Brain microvascular endothelial cell (primary cell): ENCODE data around the gene ASIC5.

Source experiments
- DNase-seq: peaks from one replicate; pipeline ENCODE4 v3.0.0-alpha.2; 2020
- H3K27ac ChIP-seq: fragments of 250-450 bp; sonication (Bioruptor Pico); 2 replicates; pipeline ENCODE4 v1.5.1; 2020; ENCODE audit warnings: mild to moderate bottlenecking, moderate library complexity
- H3K27me3 ChIP-seq: fragments of 250-450 bp; sonication (Bioruptor Pico); replicated peaks from 2 replicates; pipeline ENCODE4 v1.5.1; 2020; ENCODE audit warnings: mild to moderate bottlenecking
- H3K36me3 ChIP-seq: fragments of 250-450 bp; sonication (Bioruptor Pico); replicated peaks from 2 replicates; pipeline ENCODE4 v1.5.1; 2020; ENCODE audit warnings: mild to moderate bottlenecking
- H3K4me3 ChIP-seq: 2 replicates; pipeline ENCODE4 v1.5.1; 2011; ENCODE audit warnings: low read depth, mild to moderate bottlenecking, control low read depth, low read length, moderate library complexity
- in situ Hi-C: cut with HindIII; loops from 2 replicates; pipeline ENCODE4 v1.10.0; 2017; ENCODE audit warnings: low sequenced_read_pairs, low pct_ligation_motif_present
- TF ChIP-seq, protein P1 (sequence below): IDR thresholded peaks from 2 replicates; pipeline ENCODE4 v1.5.1; 2011; ENCODE audit warnings: low read depth, mild to moderate bottlenecking, moderate library complexity, low read length, control low read depth, inconsistent platforms; ENCODE audit errors: missing control alignments

Gene ASIC5

DNA sequence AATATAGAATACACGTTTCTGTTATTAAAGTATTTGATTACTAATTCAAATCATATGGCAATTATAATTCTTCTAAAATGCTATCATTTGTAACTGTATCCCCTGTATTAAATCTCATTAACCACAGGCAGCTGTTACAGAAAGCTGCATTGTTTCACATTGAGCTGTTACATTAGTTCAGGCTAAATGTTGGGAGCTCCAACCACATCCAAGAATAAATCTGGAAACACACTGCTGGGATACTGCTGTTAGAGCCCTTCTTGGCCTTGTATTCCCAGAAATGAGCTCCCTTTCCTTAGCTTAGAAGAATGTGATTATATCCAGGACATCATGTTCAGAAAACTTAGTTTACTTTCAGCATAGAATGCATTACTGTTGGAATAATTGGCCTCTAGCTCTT is 59.1 kb downstream of the ASIC5 start:
- Histone ChIP-seq H3K4me3 (no peak overlapping the region), H3K27ac (no peak overlapping the region), H3K27me3 (no peaks in the 10 kb centered on the region), H3K36me3 (no peaks in the 10 kb centered on the region)
- TF ChIP-seq, protein P1, sequence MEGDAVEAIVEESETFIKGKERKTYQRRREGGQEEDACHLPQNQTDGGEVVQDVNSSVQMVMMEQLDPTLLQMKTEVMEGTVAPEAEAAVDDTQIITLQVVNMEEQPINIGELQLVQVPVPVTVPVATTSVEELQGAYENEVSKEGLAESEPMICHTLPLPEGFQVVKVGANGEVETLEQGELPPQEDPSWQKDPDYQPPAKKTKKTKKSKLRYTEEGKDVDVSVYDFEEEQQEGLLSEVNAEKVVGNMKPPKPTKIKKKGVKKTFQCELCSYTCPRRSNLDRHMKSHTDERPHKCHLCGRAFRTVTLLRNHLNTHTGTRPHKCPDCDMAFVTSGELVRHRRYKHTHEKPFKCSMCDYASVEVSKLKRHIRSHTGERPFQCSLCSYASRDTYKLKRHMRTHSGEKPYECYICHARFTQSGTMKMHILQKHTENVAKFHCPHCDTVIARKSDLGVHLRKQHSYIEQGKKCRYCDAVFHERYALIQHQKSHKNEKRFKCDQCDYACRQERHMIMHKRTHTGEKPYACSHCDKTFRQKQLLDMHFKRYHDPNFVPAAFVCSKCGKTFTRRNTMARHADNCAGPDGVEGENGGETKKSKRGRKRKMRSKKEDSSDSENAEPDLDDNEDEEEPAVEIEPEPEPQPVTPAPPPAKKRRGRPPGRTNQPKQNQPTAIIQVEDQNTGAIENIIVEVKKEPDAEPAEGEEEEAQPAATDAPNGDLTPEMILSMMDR: no peak
- in situ Hi-C loops: loop anchor here (25.0 kb wide), 1 partner anchor 130 kb away; no protein-coding TSS in a partner anchor
- DNase-seq: no peak

DNA sequence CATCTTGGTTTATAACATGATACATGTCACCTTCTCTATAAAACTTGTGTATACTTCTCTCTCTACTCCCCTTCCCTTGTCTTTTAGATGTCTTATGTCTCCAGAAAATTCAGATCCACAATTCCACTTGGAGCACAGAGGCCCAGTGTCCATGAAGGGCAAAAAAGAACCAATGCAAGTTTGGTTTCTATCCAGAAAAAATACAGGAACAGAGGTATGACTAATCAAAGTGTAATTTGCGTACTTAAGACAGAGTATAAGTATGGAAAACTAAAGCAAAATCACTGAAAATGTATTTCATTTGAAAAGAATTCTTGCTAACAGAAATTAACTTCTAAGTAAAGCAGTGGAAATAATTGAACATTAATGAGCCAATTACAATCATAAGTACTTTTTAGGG is 61.1 kb downstream of the ASIC5 start:
- no peak overlapping the region for H3K4me3 ChIP-seq
- in situ Hi-C loops: loop anchor here (25.0 kb wide), 1 partner anchor 132 kb away; no protein-coding TSS in a partner anchor
- H3K27me3 ChIP-seq: no peaks in the 10 kb centered on the region
- H3K36me3 ChIP-seq: no peaks in the 10 kb centered on the region
- peak overlapping the region; percentile 18 for H3K27ac ChIP-seq
- no peak for DNase-seq
- TF ChIP-seq, protein P1: no peak

DNA sequence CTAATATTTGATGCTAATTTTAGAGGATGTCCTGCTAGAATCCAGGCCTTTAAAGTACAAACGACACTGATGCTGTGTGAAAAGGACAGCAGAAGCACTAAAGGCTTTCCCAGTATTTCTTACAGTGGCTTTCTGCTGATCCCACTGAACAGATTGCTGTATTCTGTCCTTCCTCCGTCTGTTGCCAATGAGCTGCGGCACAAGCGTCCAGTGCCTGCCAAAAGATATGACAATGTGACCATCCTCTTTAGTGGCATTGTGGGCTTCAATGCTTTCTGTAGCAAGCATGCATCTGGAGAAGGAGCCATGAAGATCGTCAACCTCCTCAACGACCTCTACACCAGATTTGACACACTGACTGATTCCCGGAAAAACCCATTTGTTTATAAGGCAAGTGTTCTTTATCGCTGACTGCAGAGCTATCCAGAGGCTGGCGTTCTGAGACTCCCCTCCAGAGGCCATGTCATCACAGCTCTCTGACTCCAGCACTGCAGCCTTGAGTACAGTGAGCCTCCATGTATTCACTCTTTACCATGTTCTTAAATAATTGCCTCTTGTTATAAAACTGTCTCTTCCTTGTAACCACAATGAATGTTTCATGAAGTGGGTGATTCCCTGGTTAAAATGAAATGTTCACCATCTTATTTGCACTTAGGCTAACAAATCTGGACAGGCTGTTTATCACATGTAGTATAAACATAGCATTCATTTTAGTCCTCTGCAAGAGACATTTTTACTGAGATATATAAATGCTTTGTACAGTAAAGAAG is 63.7 kb downstream of the ASIC5 start:
- in situ Hi-C loops: loop anchor here (25.0 kb wide), 1 partner anchor 135 kb away; no protein-coding TSS in a partner anchor
- TF ChIP-seq, protein P1: no peak
- Histone ChIP-seq H3K36me3 (no peaks in the 10 kb centered on the region), H3K27me3 (no peaks in the 10 kb centered on the region), H3K4me3 (no peak overlapping the region), H3K27ac (no peak overlapping the region)
- no peak for DNase-seq

DNA sequence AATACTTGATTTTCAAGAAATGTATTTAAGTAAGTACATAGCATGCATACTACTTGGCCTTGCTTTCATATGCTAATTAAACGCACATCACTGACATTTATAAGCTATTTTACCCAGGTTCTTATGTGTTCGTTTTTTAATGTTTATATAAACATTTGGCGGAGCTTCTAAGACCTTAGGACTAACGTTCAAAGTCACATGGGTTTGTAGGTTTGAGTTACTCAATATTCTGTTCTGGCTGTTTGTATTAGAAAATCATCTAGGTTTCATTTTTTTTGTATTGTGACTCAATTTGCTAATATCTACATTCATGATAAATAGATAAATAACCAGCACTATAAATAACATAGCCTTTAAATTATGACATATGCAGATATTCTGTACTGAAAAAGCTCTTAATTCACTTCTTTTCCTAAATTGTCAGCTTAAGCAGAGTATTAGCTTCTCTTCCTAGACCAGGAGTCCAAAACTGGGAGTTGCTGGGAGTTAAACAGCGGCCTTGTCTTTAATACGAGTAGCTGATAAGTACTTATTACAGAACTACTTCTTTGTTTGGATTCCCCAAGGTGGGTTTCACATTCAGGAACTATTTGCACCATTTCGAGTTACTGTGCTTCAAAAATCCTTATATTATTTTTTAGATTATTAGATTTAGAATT is 65.3 kb downstream of the ASIC5 start:
- Histone ChIP-seq H3K27me3 (no peaks in the 10 kb centered on the region), H3K36me3 (no peaks in the 10 kb centered on the region), H3K4me3 (no peak overlapping the region), H3K27ac (no peak overlapping the region)
- TF ChIP-seq, protein P1: no peak
- in situ Hi-C loops: loop anchor here (25.0 kb wide), 1 partner anchor 136 kb away; no protein-coding TSS in a partner anchor
- no peak for DNase-seq

DNA sequence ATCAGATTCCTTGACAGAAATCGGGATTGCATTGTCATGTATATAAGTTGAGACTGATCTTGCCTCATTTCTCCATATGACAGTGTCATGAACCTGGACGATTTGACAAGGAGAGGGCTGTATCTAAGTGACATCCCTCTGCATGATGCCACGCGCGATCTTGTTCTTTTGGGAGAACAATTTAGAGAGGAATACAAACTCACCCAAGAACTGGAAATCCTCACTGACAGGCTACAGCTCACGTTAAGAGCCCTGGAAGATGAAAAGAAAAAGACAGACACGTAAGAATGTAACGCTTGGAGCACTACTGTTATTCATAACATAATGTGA is 66.3 kb downstream of the ASIC5 start:
- DNase-seq: no peak
- TF ChIP-seq, protein P1: no peak
- Histone ChIP-seq H3K36me3 (no peaks in the 10 kb centered on the region), H3K27me3 (no peaks in the 10 kb centered on the region), H3K27ac (no peak overlapping the region), H3K4me3 (no peak overlapping the region)
- in situ Hi-C loops: loop anchor here (25.0 kb wide), 1 partner anchor 138 kb away; no protein-coding TSS in a partner anchor
